ENCODE data around the gene ACSF2. TPM values are rescaled to one million over a fixed set of nuclear protein-coding genes. Genes with fewer than 3 reads are reported as not detected.
"Not testable (repeated sequence)": the region's sequence is repeated elsewhere in the genome, so short reads cannot be mapped to it uniquely, and the experiment has no call there.

ACSF2 gene
- polyA plus RNA-seq, 2 of the 4 experiments (the other 2 are of a cell fraction) = 24.4 to 33.6 TPM

DNA sequence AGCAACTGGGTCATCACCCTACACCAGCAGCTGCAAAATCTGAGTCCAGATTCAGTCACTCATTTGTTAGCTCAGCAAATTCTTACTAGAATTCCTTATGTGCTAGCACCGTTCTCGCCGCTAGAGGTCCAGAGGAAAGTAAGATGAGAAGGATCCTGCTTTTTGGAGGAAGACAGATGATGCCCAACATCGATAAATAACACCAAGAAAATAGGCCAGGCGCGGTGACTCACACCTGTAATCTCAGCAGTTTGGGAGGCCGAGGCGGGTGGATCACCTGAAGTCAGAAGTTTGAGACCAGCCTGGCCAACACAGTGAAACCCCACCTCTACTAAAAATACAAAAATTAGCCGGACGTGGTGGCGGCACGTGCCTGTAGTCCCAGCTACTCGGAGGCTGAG is 46.7 kb downstream of the ACSF2 start:
- DNase-seq (ENCODE audit: low read depth in 1 of 2, low spot score in 1 of 2) (peak; percentile 56 to 67), ATAC-seq (peak; percentile 55 to 68), FAIRE-seq (peak; percentile 84)
- H3K9me3 ChIP-seq, H3K4me1 ChIP-seq, H3K4me3 ChIP-seq, H3K27ac ChIP-seq, H3K4me2 ChIP-seq: not testable (repeated sequence)
- ChIA-PET POLR2A (interaction anchor here (2.5 kb wide), 1 partner anchor 75 kb away, joined by 7 read pairs; the partner anchor contains the start of gene LRRC59), CTCF (interaction anchor here (0.6 to 10.0 kb wide), 24 partner anchors 11 to 416 kb away, joined by 3 to 238 read pairs (median 4); partner anchors contain the start of genes CHAD and LRRC59)
- WGBS (ENCODE audit: missing lambda C conversion rate) = 60% methylated on average over 13 of the region's 13 CpGs
- TF ChIP-seq, protein P1, sequence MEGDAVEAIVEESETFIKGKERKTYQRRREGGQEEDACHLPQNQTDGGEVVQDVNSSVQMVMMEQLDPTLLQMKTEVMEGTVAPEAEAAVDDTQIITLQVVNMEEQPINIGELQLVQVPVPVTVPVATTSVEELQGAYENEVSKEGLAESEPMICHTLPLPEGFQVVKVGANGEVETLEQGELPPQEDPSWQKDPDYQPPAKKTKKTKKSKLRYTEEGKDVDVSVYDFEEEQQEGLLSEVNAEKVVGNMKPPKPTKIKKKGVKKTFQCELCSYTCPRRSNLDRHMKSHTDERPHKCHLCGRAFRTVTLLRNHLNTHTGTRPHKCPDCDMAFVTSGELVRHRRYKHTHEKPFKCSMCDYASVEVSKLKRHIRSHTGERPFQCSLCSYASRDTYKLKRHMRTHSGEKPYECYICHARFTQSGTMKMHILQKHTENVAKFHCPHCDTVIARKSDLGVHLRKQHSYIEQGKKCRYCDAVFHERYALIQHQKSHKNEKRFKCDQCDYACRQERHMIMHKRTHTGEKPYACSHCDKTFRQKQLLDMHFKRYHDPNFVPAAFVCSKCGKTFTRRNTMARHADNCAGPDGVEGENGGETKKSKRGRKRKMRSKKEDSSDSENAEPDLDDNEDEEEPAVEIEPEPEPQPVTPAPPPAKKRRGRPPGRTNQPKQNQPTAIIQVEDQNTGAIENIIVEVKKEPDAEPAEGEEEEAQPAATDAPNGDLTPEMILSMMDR (IDR thresholded peaks at IDR 0.05) = peak; percentile 42
- TF ChIP-seq GATA3 (IDR thresholded peaks at IDR 0.05; ENCODE audit: borderline replicate concordance) (0 out of 2 replicates have a peak, but pooled peaks have one; percentile 20), MAFK (IDR thresholded peaks at IDR 0.05; ENCODE audit: partially characterized antibody) (peak; percentile 99)

DNA sequence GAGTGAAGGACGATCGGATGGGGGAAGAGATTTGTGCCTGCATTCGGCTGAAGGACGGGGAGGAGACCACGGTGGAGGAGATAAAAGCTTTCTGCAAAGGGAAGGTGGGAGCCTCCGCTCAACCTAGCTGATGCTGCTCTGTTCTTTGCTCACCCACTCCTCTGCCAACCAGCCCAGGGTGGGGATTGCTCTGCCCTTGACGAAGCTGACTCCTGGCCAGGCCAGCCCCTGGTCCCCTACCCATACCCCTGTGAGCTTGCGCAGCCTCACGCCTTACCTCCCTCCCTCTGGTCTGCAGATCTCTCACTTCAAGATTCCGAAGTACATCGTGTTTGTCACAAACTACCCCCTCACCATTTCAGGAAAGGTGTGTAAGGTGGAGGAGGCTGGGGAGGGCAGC is 47.9 kb downstream of the ACSF2 start:
- no peak overlapping the region for H3K4me2 ChIP-seq
- TF ChIP-seq, protein P2, sequence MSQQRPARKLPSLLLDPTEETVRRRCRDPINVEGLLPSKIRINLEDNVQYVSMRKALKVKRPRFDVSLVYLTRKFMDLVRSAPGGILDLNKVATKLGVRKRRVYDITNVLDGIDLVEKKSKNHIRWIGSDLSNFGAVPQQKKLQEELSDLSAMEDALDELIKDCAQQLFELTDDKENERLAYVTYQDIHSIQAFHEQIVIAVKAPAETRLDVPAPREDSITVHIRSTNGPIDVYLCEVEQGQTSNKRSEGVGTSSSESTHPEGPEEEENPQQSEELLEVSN (IDR thresholded peaks at IDR 0.05; ENCODE audit: borderline replicate concordance, low read depth) = no peak
- TF ChIP-seq ZC3H11A (IDR thresholded peaks at IDR 0.05) (no peak), FOXS1 (CRISPR knock-in tag; IDR thresholded peaks at IDR 0.05) (no peak), MAZ (IDR thresholded peaks at IDR 0.05; ENCODE audit: borderline replicate concordance, low read depth, low read length) (no peak), EP300 (IDR thresholded peaks at IDR 0.05) (no peak)
- TF ChIP-seq, protein P3, sequence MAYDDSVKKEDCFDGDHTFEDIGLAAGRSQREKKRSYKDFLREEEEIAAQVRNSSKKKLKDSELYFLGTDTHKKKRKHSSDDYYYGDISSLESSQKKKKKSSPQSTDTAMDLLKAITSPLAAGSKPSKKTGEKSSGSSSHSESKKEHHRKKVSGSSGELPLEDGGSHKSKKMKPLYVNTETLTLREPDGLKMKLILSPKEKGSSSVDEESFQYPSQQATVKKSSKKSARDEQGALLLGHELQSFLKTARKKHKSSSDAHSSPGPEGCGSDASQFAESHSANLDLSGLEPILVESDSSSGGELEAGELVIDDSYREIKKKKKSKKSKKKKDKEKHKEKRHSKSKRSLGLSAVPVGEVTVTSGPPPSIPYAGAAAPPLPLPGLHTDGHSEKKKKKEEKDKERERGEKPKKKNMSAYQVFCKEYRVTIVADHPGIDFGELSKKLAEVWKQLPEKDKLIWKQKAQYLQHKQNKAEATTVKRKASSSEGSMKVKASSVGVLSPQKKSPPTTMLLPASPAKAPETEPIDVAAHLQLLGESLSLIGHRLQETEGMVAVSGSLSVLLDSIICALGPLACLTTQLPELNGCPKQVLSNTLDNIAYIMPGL (CRISPR knock-in tag; IDR thresholded peaks at IDR 0.05; ENCODE audit: borderline replicate concordance) = no peak
- DNase-seq (ENCODE audit: low read depth in 1 of 2, low spot score in 1 of 2) (no peak), ATAC-seq (no peak), FAIRE-seq (no peak)
- ChIA-PET CTCF (interaction anchor here (0.7 to 10.0 kb wide), 17 partner anchors 10 to 221 kb away, joined by 3 to 238 read pairs (median 4); partner anchors contain the start of genes ACSF2, CHAD and LRRC59), POLR2A (no interaction called here)
- H3K4me3 ChIP-seq = no peak overlapping the region
- H3K27ac ChIP-seq = no peak overlapping the region
- H3K4me1 ChIP-seq = peaks cover 5% of the 10 kb centered on the region; the same call in 2 of the 3 replicates
- 76% methylated on average over 11 of the region's 11 CpGs for WGBS (ENCODE audit: missing lambda C conversion rate)
- H3K9me3 ChIP-seq = no peaks in the 10 kb centered on the region

DNA sequence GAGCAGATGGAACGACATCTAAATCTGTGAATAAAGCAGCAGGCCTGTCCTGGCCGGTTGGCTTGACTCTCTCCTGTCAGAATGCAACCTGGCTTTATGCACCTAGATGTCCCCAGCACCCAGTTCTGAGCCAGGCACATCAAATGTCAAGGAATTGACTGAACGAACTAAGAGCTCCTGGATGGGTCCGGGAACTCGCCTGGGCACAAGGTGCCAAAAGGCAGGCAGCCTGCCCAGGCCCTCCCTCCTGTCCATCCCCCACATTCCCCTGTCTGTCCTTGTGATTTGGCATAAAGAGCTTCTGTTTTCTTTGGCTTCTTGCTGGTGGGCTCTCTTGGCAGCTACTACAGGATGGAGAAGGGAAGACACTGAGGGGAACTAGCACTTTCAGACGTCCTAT is 48.5 kb downstream of the ACSF2 start:
- no peak for ATAC-seq
- Histone ChIP-seq H3K27ac (no peak overlapping the region), H3K4me3 (no peak overlapping the region), H3K9me3 (no peaks in the 10 kb centered on the region), H3K4me1 (peaks cover 6% of the 10 kb centered on the region; the same call in 2 of the 3 replicates), H3K4me2 (no peak overlapping the region)
- no peak for DNase-seq (ENCODE audit: low read depth in 1 of 2, low spot score in 1 of 2)
- ChIA-PET CTCF (interaction anchor here (0.7 to 10.0 kb wide), 11 partner anchors 9 to 221 kb away, joined by 3 to 238 read pairs (median 5); partner anchors contain the start of genes CHAD and LRRC59), POLR2A (no interaction called here)
- TF ChIP-seq RNF2 (IDR thresholded peaks at IDR 0.05; ENCODE audit: borderline replicate concordance, low read depth) (no peak), MAFK (IDR thresholded peaks at IDR 0.05; ENCODE audit: partially characterized antibody) (no peak), RARB (CRISPR knock-in tag; IDR thresholded peaks at IDR 0.05) (no peak), ZFP36 (IDR thresholded peaks at IDR 0.05; ENCODE audit: borderline replicate concordance, partially characterized antibody) (no peak), CHD4 (IDR thresholded peaks at IDR 0.05; ENCODE audit: borderline replicate concordance) (no peak), PHF8 (IDR thresholded peaks at IDR 0.05; ENCODE audit: borderline replicate concordance, low read depth) (no peak), SMC3 (IDR thresholded peaks at IDR 0.05) (no peak), HEYL (CRISPR knock-in tag; IDR thresholded peaks at IDR 0.05) (no peak), CEBPB (IDR thresholded peaks at IDR 0.05) (no peak), JUN (IDR thresholded peaks at IDR 0.05) (no peak), TP53 (CRISPR knock-in tag; IDR thresholded peaks at IDR 0.05) (no peak), HOXB13 (CRISPR knock-in tag; IDR thresholded peaks at IDR 0.05; ENCODE audit: low read depth) (no peak)
- TF ChIP-seq, protein P4, sequence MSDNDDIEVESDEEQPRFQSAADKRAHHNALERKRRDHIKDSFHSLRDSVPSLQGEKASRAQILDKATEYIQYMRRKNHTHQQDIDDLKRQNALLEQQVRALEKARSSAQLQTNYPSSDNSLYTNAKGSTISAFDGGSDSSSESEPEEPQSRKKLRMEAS (IDR thresholded peaks at IDR 0.05) = no peak
- TF ChIP-seq, protein P1 (IDR thresholded peaks at IDR 0.05) = no peak
- TF ChIP-seq, protein P5, sequence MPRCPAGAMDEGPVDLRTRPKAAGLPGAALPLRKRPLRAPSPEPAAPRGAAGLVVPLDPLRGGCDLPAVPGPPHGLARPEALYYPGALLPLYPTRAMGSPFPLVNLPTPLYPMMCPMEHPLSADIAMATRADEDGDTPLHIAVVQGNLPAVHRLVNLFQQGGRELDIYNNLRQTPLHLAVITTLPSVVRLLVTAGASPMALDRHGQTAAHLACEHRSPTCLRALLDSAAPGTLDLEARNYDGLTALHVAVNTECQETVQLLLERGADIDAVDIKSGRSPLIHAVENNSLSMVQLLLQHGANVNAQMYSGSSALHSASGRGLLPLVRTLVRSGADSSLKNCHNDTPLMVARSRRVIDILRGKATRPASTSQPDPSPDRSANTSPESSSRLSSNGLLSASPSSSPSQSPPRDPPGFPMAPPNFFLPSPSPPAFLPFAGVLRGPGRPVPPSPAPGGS (IDR thresholded peaks at IDR 0.05) = no peak
- TF ChIP-seq, protein P6, sequence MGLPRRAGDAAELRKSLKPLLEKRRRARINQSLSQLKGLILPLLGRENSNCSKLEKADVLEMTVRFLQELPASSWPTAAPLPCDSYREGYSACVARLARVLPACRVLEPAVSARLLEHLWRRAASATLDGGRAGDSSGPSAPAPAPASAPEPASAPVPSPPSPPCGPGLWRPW (IDR thresholded peaks at IDR 0.05) = no peak
- WGBS (ENCODE audit: missing lambda C conversion rate) = 65% methylated on average over 6 of the region's 6 CpGs
- FAIRE-seq = no peak
